Stomach (tissue), 4 donors: ENCODE data around the gene SMIM1.

Source experiments
- CTCF ChIP-seq, 7 experiments: fragments of 450-650 bp in 4 of 7; fragments of 200-600 bp in 3 of 7; sonication (generic) in 3 of 7; IDR thresholded peaks; one replicate each; pipeline ENCODE4 v1.5.1; 2016 to 2019; ENCODE audit warnings: antibody characterized with exemption in 7 of 7, control low read depth in 2 of 7, mild to moderate bottlenecking in 1 of 7
- POLR2A ChIP-seq, 4 donors: fragments of 450-650 bp; IDR thresholded peaks; one replicate each; pipeline ENCODE4 v1.6.1; 2016; ENCODE audit warnings: antibody characterized with exemption in 4 of 4, control low read depth in 2 of 4, mild to moderate bottlenecking in 1 of 4, moderate library complexity in 1 of 4
- POLR2AphosphoS5 ChIP-seq, 3 donors: sonication (generic); formaldehyde crosslinking; IDR thresholded peaks; one replicate each; pipeline ENCODE4 v1.6.1; 2016; ENCODE audit warnings: antibody characterized with exemption in 3 of 3

GRCh38 chr1:3773572-3774275, 1.2 kb downstream of the SMIM1 start:
- TF ChIP-seq CTCF (IDR thresholded peaks at IDR 0.05) (no peak), POLR2A (IDR thresholded peaks at IDR 0.05) (no peak), POLR2AphosphoS5 (IDR thresholded peaks at IDR 0.05) (no peak)
